K562 treated with DMSO at 1 percent for 4 hours (cell line): ENCODE measurements around the gene PAIP1. TPM values are rescaled to one million over a fixed set of nuclear protein-coding genes. Genes with fewer than 3 reads are reported as not detected.

Experiments used
- total RNA-seq: library from RNA; unstranded; fragments of 300-600 nt; gene quantifications from 2 replicates; pipeline ENCODE4 v1.2.3, GENCODE V29; 2022; ENCODE audit not compliant: insufficient read depth

The PAIP1 gene, protein sequence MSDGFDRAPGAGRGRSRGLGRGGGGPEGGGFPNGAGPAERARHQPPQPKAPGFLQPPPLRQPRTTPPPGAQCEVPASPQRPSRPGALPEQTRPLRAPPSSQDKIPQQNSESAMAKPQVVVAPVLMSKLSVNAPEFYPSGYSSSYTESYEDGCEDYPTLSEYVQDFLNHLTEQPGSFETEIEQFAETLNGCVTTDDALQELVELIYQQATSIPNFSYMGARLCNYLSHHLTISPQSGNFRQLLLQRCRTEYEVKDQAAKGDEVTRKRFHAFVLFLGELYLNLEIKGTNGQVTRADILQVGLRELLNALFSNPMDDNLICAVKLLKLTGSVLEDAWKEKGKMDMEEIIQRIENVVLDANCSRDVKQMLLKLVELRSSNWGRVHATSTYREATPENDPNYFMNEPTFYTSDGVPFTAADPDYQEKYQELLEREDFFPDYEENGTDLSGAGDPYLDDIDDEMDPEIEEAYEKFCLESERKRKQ
- 58.2 and 64.0 TPM in 2 replicates for total RNA-seq

DNA sequence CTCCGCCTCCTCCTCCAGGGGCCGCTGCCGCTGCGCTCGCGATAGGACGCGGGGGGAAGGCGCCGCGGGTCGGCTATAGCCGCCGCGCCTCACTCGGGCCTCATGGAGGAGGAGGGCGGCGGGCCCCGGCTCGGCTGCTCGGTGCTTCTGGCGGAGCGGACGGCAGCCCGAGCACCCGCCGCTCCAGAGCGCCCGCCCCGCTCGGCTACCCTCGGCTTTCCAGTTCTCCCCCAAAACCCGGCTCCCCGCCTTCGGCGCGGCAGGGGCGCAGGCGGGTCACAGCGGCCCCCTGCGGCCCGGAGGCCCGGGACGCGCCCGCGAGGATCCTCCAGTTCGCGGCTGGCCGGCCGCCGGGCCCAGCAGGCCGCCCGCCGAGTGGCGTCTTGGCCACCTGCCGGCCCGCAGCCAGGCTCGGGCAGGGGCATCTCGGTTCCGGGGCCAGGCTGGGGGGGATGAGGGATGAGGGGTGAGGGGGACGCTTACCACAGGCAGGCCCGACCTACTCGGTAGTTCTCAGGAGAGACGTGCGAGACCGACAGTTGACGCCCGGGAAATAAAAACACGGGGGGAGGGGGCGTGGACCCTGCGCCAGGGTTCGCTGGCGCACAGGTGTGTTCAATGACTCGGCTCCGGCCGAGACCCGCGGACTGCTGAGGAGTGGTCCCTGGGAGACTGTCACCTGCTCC, at the start of gene PAIP1:
TSS of gene PAIP1 (minus strand) at position 221 of the 686 bp plus-strand sequence. CDS start 231 bp downstream, outside the sequence.

DNA sequence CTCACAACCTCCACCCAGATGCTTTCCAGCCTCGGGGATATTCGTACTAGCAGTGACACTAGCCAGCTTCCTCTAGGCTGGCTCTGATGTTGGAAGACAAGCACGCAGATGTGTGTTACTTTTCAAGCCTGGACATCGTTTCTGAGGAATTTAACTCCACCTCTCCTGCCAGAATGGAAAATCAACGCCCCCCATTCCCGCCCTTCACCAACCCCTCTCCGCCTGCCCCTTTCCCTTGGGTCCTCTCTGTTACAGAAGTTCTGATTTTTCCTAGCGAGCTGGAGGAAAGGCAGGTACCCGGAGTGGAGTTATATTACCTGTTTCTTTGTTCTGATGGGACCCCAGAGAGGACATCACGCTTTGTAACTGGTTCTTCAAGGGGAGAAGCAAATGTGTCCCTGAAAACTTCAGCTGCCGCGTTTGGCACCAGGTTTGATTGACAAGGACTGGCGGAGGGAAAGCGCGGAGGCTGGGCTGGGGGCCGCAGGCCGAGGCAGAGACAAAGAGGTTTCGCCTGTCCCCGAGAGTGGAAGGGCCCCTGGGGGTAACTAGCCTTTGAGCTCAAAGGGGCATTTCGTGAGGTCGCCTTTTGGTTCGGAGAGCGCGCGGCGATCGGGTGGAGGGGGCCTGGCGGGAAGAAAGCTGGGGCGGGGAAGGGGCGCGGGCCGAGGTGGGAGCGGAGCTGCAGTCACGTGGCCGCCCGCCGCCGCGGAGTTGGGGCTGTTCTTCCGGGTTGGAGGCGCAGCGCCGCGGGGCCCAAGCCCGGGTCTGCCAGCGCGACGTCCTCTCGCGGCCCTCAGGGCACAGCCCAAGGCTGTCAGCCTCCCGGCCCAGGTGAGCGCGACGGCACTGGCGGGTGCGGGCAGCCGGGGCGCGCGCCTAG, 45.8 kb upstream of the PAIP1 start, which contains the start of gene NNT:
TSS of gene NNT (plus strand) at position 720 of the 883 bp plus-strand sequence. CDS start 6,016 bp downstream, outside the sequence.

DNA sequence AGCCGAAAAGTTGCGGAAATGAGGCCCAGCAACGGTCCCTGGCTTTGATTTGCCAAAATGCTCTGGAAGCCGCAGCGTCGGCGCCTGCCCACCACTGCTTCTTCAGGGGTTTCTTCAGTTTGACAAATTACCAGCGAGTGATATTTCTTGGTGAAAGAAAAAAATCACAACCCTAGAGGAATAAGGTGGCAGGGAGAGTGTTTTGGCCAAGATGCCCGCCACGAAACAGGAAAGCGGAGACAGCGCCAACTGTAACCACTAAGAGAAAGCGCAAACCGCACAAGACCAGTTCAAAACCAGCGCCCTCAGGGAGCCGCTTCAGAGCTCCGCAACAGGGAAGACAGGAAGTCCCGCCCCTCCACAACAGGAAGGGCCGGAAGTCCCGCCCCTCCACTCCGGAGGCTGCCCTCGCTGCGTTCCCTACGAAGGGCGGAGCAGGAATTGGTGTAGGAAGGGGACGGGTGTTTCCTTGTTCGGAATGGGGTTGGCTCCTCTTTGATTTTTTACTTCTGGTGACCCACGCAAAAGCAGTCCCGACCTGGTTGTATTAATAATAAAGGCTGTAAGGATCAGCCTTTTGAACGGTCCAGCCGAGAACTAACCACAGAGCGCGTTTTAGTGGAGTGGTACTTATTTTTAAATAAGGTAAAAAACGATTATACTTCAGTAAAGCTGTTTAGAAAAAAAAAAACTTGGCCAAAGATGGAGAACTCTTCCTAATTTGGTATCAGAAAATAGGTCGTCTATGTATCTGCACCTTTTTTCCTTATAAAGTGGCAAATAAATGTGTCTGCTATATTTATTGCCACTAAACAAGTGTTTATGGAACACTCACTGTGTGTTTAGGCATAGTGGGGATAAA, 41.8 kb downstream of the PAIP1 start, which contains the start of gene C5orf34:
TSS of gene C5orf34 (minus strand) at position 333 of the 862 bp plus-strand sequence. CDS start 5,809 bp downstream, outside the sequence.

DNA sequence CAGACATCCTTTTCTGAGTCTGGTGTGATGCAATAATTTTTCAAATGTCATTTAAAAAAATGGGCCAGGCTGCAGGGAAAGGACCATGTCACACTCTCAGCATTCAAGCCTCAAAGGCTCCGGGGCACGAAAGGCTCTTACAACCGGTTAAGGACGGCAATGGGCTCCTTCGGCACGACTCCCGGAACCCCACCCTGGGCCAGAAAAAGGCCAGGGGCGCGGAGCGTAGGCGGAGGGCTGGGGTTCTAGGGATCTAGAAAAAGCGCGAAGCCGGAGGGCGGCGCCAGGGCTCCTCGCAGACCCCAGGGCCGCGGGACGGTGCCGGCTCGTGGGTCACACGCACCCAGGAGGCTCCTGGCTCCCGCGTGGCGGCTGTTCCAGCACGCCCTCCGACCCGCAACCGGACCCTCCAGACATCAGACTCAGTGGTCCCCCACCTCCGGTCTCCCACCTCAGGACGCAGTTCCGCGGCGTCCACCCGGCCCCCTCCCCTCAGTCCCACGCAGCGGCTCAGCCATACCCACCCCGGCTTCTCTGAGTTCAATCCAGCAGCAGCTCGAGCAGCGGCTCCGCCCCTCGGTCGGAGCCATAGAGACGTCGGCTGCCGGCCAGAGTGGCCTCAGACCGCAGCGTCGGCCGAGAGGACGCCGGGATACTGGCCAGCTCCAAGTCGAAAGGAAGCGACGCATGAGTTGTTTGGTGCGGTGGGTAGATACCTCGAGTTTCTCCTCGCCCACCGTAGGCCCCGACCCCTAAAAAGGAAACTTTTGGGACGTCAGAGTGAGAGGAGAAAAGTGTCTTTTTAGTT, 73.4 kb downstream of the PAIP1 start, which contains the start of gene TMEM267:
TSS of gene TMEM267 (minus strand) at position 568 of the 808 bp plus-strand sequence. CDS start 29,896 bp downstream, outside the sequence.

Other genes starting within 250 kb of the PAIP1 start
- gene HMGCS1, start 243.7 kb downstream of the PAIP1 start, total RNA-seq, result 23.1 and 28.0 TPM in 2 replicates
- gene CCL28, start 144.7 kb downstream of the PAIP1 start, total RNA-seq, result not detected in 2 replicates
- gene TMEM267, start 73.2 kb downstream of the PAIP1 start, total RNA-seq, result 7.5 and 11.8 TPM in 2 replicates
- gene C5orf34, start 41.9 kb downstream of the PAIP1 start, total RNA-seq, result 6.2 and 7.9 TPM in 2 replicates
- 28.4 and 28.7 TPM in 2 replicates for gene NNT, start 46.1 kb upstream of the PAIP1 start, total RNA-seq